CD4-positive, alpha-beta T cell treated with Interleukin-21 for 1 hour (primary cell): Measurements from ENCODE around the gene MYH6.
"Not testable (repeated sequence)": the region's sequence is repeated elsewhere in the genome, so short reads cannot be mapped to it uniquely, and the experiment has no call there.

Source experiments
- DNase-seq: peaks from one replicate; pipeline ENCODE4 v3.0.0-alpha.2; 2020

Gene MYH6

DNA sequence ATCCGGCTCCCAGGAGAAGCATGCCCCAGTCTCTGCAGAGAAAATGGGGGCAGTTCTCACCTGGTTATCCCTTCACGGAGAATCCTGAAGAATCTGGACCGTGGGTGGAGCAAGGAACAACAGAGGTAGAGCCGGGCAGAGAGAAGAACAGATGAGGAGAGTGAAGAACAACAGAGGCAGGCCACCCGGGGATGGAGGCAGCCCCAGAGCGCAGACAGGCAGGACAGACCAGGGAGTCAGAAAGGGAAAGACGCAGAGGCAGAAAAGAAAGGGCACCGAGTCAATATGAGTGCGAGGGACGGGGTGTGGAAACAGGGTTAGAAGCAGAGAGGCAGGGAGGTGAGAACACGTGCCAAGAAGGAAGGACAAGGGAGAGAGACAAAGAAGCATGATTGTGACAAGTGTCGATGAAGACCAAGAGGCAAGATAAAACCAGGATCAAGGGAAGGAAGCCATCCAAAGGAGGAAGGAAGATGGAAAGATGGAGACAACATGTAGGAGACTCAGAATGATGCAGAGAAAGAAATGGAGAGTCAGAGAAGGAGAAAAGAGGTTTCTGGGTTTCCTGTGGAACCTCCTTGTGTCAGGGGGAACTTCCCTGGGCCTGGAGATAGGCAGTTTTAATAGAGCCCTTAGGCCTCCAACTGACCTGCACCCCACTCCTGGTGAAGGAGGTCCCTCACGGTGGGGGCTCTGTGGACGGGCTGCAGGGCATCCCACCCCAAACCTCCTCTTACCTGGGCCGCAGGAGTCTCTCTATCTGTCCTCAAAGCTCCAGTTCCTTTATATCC, at the start of gene MYH6:
MYH6 (minus strand) TSS at position 758 of the 791 bp plus-strand sequence. CDS start 1,050 bp downstream, outside the sequence.
- DNase-seq: no peak

DNA sequence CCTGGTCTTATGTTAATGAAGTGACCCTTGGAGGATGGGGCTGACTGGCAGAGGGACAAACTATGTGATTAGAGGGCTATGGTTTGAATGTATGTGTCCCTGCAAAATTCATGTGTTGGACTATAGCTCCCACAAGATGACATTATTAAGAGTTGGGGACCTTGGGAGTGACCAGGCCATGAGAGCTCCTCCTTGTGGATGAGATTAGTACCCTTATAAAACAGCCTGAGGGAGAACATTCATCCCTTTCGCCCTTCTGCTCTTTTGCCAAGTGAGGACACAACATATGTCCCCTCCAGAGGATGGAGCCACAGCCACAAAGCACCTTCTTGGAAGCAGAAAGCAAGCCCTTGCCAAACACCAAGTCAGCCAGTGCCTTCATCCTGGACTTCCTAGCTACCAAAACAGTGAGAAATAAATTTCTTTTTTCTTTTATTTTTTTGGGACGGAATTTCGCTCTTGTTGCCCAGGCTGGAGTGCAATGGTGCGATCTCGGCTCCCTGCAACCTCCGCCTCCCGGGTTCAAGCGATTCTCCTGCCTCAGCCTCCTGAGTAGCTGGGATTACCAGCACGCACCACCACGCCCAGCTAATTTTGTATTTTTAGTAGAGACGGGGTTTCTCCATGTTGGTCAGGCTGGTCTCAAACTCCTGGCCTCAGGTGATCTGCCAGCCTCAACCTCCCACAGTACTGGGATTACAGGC, 49.0 kb upstream of the MYH6 start:
- DNase-seq: not testable (repeated sequence)

DNA sequence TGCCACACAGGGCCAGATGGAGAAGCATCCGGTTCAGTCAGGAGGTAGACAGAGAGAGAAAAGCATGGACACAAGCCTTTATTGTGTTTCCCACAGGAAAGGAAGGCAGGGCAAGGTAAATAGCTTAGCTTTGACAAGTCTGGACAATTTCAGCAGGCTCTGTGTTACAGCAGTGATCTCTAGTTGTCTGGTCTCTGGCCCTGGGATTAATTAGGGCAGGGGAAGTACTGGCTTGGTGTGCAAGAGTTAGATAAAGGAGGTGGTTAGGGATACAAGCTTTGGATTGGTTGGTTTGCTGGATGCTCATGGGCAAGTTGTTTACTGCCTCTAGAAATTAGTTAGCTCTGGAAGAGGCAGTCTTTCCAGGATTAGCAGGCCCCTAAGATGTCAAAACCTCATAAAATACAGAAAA, 46.4 kb upstream of the MYH6 start:
- no peak for DNase-seq

DNA sequence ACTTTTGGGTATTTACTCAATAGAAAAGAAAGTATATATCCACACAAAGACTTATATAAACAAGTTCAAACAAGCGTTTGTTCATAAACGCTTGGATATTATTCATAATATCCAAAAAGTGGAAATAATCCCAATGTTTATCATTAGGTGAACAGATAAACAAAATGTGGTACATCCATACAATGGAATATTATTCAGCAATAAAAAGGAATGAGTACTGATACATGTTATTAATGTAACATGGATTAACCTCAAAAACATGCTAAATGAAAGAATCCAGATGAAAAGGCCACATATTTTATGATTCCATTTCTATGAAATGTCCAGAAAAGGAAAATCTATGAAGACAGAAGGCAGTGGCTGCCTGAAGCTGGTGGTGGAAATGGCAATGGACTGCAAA, 44.2 kb upstream of the MYH6 start:
- DNase-seq: no peak

DNA sequence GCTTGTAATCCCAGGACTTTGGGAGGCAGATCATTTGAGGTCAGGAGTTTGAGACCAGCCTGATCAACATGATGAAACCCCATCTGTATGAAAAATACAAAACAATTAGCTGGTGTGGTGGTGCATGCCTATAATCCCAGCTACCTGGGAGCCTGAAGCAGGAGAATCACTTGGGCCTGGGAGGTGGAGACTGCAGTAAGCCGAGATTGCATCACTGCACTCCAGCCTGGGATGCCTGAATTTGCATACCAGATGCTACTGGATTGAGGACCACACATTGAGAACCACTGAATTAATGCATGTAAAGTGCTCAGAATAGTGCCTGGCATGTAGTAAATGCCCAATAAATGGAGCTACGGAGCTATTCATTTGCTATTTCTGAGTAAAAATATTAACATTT, 42.3 kb upstream of the MYH6 start:
- no peak for DNase-seq

DNA sequence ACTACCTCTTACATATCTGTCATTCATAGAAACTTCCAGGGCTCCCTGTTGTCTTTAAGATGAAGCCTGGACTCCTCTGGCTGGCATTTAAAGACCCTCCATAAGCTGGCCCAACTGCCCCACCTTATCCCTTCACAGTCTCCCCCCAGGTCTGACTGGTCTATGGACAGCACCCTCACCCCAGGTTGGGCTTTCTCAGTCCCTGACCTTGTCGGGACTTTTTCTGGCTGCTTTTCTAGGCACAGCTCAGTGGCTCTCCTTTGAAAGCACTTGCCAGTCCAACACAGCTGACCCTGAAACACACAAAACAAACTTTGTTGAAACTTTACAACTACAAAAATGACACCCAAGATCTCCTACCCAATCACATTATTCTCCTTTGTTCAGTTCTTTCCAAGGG, 41.2 kb upstream of the MYH6 start:
- DNase-seq: no peak

DNA sequence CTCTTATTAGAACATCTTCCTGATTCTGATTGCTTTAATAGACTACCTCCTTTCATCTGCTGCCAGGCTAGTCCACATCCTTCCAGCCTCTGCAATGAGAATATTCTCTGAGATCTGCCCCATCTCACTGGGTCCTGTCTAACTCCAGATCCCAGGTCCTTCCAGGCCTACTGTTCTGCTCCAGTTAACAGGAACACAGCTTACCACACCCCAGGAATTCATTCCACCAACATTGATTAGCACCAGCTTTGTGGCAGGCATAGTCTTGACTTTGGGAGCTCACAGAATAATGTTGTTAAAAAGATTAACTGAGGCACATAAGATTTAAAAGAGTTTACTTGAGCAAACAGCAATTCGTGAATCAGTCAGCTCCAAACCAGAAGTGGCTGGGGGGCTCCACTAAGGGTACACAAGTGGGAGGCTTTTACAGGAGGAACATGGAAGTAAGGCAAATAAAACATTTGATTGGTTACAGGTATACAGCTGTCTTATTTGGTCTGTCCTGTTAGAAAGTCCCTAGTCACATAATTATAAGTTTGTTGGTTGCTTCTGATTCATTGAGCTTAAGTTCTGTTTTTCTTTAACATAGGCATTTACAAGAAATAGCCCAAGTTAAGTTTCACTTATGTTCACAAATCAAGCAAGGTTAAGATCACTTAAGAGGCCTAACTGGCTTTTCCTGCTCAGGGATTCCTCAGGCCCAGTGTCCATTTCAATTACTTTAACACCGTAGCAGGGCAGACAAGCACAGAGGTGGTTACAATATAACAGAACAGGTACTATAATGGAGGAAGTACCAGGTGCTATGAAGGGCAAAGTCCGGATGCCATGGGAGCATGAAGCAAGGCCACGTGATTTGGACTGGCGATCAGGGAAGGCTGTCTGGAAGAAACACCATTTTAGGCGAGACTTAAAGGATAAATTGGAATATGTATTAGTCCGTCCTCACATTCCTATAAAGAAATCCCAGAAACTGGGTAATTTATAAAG, 39.6 kb upstream of the MYH6 start:
- no peak for DNase-seq

DNA sequence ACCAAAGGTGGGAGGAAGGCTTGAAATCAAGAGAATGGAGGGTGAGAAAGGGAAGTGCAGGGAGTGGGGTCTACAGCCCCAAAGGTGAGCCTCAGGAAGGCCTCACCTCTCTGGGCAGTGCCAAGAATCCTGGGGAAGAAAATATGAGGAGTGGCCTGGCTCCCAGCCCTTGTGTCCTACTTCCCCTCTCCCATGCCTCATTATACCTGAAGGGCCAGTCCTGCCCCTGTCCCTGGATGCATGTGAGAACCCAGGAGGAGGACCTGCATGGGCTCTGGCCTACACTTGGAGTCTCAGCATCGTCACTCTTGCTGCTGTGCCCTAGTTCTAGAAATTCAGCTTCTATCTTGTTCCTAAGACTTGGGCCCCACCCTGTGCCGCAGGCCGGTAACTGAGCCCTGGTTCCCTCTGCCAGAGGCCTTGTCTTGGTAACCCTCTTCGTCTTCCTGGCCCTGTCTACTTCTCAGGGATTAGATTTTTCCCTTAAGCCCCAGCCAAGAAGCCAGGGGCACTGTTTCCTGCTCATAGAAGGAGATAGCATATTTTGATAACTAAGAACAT, 38.3 kb upstream of the MYH6 start:
- DNase-seq: no peak

DNA sequence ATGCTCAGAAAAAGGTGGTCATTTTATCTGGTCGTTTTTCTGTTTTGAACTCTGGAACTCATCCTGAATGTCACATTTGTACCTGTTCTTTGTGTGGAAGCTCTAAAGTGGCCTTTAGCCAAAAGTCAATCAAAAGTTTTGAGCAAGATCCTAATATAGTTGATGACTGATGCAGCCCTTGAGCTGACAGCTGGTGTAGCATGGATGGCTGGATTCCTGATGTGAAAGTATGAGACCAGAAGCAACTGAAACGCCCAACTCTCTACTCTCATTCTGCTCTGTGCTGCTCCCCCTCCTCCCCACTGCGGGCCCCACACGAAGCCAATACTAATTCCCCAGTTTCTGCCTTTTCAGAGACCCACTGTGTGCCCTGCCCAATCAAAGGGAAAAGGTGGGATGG, 37.7 kb upstream of the MYH6 start:
- DNase-seq: no peak

DNA sequence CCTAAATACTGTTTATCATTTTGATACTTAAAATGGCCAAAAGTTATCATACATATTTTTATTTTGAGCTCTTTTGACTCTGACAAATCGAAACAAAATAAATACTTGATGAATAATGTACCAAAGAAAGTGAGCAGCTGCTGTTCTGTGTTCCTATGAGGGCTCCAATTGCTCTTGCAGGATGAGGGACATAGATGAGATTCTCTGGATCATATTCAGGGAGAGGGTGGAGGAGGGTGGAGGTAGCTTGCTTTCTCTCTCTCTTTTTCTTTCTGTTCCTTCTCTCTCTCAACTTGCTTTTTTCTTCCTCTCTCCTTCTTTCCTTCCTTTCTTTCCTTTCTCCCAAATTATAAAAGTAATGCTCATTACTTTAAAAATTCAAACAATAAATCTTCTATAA, 36.2 kb upstream of the MYH6 start:
- no peak for DNase-seq

DNA sequence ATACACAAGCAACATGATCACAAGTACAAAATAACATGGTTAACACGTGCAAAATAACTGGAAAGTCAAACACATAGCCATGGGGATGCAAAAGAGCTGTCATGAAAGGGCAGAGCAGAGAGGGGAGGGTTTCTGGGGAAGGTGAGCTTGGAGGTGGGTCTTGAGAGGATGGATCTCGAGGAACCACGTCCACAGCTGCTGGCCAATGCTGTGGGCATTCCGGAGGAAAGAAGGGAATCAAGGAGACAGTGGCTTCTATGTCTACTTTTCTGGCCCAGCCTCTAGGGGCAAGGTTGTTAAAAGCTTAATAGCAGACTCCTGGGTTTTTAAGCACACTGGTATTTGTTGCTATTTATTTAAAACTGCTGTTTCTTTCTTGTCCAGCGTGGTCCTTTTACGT, 35.8 kb upstream of the MYH6 start:
- DNase-seq: no peak

DNA sequence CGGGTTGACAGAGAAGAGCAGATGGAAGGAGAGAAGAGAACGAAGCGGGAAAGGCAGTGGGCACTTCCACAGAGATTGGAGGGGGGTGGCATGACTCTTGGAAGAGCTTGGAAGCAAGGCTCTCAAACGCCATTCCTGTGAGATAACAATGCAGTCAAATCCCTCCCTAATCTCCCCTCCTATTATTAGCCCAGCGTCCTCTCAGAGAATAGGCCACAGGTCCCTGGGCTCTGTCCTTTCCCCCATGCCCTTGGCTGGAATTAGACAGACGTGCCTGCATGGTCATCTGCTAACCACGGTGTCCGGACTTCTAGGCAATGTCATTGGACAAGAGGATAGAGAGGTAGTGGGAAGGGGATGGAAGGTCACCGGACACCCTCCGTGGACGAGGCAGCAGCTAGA, 35.3 kb upstream of the MYH6 start:
- DNase-seq: no peak

DNA sequence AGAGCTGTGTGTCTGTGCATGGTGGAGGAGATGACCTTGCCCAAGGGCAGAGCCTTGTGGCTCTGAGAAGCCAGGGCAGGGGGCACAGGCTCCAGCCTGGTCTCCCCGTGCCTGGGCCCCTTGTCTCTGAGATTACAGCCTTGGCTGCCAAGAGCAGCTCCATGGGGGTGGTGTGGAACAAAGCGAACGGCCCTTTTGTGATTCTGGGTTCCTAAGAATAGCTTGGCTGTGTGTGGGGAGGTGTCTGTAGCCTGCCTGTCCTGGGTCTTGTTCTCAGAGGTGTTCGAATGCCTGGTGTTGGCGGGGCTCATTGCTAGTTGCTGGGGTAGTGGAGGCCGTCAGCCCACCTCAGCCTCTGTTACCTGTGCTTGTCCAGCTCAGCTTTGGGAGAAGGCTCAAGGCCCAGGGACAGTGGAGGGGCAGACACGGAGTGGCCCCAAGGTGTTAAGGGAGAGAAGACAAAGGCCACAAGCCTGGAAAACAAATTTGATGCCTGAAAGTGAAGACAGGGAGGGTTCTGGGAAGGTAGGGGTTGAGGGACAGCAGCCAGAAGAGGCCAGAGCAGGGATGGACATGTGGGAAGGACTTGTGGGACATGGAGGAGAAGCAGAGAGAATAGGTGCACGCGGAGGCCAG, 34.8 kb upstream of the MYH6 start:
- DNase-seq: no peak

DNA sequence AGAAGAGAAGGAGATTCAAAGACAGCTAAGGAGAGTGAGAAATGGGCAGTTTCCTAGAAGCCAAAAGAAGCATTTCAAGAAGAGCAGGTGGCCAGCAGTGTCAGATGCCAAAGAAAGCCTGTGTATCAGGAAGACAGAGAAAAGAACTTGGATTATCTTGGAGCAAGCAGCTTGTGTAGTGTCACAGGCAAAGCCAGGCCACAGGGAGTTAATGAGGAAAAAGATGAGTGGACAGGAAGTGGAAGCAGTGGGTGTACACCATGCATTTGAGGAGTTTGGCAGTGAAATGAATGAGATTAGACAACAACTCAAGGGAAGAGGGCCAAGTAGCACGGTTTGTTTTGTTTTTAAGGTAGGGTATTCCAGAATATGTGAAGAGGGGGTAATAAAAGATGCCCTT, 33.0 kb upstream of the MYH6 start:
- no peak for DNase-seq

DNA sequence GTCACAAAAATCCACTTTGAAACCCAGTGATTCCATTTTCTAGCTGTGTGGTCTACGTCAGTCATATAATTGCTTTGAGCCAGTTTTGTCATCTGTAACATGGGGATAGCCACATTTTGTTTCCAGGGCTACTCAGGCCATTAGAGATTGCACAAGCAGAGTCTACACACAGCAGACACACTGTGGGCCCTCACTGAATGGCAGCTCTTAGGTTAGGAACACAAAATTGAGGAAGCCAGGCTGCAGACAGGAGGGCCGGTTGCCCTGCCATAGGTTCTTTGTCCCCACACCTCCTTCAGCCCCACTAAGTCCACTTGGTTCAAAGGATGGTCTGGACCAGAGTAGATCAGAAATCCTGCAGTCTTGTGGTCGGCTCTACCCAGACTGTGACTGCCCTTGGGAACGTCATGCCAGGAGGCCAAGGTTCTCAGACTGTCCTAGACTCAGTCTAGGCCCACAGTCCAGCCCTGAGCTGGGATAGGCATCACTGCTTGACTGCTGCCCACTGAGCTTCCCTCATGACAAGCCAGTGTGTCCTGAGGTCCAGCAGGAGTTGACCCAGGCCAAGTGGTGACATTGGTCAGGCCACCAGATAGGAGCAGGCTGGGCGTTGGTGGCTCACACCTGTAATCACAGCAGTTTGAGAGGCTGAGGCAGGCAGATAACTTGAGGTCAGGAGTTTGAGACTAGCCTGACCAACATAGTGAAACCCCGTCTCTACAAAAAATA, 31.2 kb upstream of the MYH6 start:
- DNase-seq: no peak

DNA sequence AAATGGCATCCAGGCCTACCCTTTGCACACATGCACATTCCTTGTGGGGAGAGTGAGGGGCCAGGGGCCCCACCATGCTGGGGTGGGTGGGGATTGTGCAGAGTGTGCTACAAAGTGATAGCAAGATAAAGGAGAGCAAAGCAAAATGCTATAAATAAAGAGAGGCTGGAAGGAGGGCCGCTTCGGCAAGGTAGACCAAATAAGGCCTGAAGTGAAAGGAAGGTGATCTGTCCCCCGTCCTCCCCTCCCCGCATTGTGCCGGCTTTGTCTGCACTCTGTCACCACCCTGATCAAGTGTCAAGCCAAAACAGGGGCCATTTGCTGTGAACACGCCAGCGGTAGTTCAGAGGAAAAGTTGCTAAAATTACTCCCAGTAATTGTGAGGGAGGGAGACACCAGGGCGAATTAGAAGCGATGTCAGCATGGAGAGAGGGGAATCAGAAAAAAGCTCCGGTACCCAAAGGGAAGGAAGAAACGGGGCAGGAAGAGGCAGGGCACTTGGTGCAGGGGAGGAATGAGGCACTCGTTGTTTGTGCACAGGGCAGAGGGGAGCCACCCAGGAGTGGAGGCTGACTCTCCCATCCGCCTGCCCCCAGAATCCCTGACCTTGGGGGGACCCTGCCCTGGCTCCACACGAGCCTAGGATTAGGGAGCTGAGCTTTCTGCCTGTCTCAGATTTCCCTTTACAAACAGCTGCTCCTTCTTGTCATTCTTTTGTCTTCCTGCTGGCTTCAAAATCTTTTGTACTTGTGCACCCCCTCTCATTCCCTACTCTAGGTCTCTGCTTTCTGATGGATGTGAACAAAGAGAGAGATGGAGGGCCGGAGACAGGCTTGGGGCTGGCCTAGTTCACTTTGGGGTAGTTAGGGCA, 30.3 kb upstream of the MYH6 start:
- DNase-seq: no peak

DNA sequence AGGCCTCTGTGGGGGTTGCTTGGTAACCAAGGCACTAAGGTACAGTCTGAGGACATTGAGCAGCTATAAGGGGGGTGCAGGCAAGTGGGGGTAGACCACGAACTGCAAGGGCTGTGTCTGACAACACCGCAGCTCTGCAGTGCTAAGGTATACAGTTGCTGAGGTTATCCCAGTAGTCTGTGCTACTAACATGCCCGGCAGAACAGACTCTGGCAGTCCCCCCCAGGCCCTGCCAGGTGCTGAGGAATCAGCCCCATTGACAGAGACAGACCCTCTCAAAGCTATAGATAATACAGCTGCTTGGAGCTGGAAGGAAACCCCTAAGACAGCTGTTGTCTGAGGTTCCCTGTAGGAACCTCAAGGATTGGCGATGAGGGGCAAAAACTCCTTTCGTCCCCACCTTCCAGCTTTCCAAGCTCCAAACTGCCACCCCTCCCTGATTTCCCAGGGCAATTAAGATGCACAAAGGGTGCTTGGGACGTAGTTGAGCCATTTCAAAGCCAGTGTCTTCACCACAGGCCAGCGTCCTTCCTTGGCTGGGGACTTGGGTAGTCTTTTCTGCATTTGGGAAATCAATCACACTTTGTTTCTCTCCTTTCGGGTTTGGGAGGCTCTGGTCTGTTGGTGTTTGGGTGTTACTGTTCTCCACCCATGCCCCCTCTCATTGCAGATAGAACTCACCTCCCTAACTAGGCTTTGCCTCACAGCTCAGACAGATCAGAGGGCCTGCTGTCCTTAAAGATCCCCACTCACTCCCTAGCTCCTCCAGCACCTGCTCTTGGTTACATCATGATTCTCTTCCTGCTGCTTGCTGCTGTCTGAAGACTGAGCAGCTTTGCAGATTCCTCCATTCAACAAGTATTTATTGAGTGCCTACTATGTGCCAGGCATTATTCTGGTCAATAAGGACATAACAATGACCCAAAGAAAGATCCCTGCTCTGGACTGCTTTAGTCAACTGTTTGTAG, 29.3 kb upstream of the MYH6 start:
- no peak for DNase-seq

DNA sequence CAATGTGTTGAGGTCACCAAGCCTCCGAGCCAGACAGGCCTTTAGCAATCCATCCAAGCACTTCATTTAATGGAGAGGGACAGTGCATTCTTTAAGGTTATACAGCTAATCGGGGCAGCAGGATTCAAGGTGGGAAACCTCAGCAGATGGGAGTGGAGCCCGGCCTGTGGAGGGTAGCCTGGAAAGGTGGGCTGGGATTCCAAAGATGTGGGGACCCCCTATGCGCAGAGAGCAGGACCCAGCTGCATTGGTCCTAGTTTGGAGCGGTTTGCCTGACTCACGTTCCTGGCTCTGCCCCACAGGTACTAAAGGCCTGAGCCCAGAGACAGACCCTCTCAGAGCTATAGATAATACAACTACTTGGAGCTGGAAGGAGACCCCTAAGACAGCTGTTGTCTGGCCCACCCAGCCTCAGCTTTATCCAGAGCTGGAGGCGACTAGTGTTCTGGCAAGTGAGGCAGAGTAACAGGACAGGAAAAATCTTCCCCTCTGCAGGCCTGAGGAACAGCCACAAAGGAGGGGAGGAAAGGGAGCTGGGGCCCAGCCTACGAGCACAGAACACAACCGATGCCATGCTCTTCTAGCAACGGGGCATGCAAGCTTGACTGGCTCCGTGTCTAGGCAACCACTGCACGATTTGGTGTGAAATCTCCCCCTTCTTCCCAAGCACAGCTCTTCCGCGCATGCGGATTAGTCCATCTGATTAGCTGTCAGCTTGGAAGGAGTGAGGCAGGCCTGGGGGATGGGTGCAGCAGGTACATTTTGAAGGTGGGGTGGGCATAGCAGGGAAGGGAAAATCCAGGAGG, 28.5 kb upstream of the MYH6 start:
- no peak for DNase-seq
